Memory B cell (primary cell): ENCODE results near the gene NHSL2.

Experiments
- ATAC-seq: fragments of 150-1000 bp; cut with Tn5 transposase; 2 replicates; pipeline ENCODE4 v1.10.0; 2021; ENCODE audit warnings: low read depth, mild to moderate bottlenecking, moderate library complexity
- DNase-seq, 2 donors: peaks; one replicate each; pipeline ENCODE4 v3.0.0; 2022; ENCODE audit warnings: low spot score in 2 of 2
- H3K27ac Mint-ChIP-seq: one replicate; pipeline ENCODE4 v1.8.0; 2022; ENCODE audit warnings: mild to moderate bottlenecking, moderate library complexity, mixed read lengths
- H3K27me3 Mint-ChIP-seq: one replicate; pipeline ENCODE4 v1.8.0; 2022; ENCODE audit warnings: mixed read lengths
- H3K36me3 Mint-ChIP-seq: one replicate; pipeline ENCODE4 v1.8.0; 2022; ENCODE audit warnings: mild to moderate bottlenecking, mixed read lengths
- H3K4me1 Mint-ChIP-seq: one replicate; pipeline ENCODE4 v1.8.0; 2022; ENCODE audit warnings: mixed read lengths
- H3K4me3 Mint-ChIP-seq: one replicate; pipeline ENCODE4 v1.8.0; 2022; ENCODE audit warnings: mild to moderate bottlenecking, moderate library complexity, mixed read lengths
- H3K9me3 Mint-ChIP-seq: one replicate; pipeline ENCODE4 v1.8.0; 2022; ENCODE audit warnings: mixed read lengths

Gene NHSL2

GRCh38 chrX:72025236-72025770, 114.7 kb downstream of the NHSL2 start:
- H3K27ac Mint-ChIP-seq = no peak overlapping the region

DNA sequence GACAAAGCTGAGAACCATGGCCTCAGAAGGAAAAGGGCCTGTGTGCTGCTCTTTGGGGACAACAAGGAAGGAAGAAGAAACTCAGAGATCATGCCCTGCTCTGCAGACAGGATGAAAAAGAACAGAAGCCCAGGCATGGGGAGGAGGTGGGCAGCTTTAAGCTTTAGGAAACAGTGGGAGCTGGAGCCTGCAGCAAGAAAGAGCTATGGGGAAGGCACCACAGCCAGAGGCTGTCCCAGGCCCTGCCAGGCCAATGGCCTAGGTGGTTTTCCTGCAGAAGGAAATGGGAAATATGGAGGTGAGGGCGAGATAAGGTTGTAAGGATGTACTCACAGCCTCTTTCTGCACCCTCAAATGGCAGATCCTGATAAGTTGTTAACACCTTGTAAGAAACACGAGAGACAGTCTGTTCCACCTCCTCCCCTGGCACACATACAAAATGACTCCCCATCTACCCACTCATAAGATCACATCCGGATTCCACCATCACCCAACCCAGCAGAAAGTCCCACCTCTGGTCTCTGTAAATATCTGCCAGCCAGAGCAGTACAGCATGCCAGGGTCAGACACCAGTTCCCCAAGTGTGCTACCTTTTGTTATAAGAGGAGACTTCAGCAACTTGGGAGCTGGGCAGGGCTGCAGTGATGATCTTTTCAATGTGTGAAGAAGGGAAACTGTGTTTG, 115.8 kb downstream of the NHSL2 start:
- Mint-ChIP-seq H3K27me3 (peaks cover 2% of the 10 kb centered on the region), H3K36me3 (no peaks in the 10 kb centered on the region), H3K27ac (no peak overlapping the region), H3K4me3 (no peak overlapping the region), H3K4me1 (no peaks in the 10 kb centered on the region), H3K9me3 (no peaks in the 10 kb centered on the region)
- no peak for DNase-seq
- ATAC-seq = no peak

More at GRCh38 chrX:72025236-72025770, 114.7 kb downstream of the NHSL2 start:
- no peaks in the 10 kb centered on the region for H3K9me3 Mint-ChIP-seq
- peaks cover 6% of the 10 kb centered on the region for H3K4me1 Mint-ChIP-seq
- peaks cover 2% of the 10 kb centered on the region for H3K27me3 Mint-ChIP-seq
- ATAC-seq (no peak), DNase-seq (no peak)
- H3K4me3 Mint-ChIP-seq = no peak overlapping the region
- no peaks in the 10 kb centered on the region for H3K36me3 Mint-ChIP-seq

GRCh38 chrX:72027024-72027913, 116.6 kb downstream of the NHSL2 start:
- Mint-ChIP-seq H3K27ac (no peak overlapping the region), H3K36me3 (no peaks in the 10 kb centered on the region), H3K4me1 (no peaks in the 10 kb centered on the region), H3K4me3 (no peak overlapping the region), H3K27me3 (peaks cover 2% of the 10 kb centered on the region), H3K9me3 (no peaks in the 10 kb centered on the region)
- DNase-seq (no peak), ATAC-seq (no peak)

DNA sequence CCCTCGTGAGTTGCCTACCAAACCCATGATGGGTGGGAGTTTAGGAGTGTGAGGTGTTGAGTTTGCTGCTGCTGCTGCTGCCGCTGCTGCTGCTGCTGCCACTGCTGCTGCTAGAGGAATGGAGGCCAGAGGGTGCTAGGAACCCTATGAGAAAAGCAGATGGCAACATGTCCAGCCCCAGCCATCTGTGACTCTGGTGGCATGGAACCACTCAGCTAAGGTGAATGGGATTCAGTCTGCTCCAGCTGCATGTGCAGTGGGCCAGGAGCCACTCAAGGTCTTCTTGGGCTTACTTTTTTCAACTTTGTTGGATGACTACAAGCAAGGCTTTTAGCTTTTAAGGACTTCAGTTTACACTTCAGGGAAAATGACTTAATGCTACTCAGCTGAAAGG, 117.3 kb downstream of the NHSL2 start:
- Mint-ChIP-seq H3K36me3 (no peaks in the 10 kb centered on the region), H3K27ac (no peak overlapping the region), H3K4me3 (no peak overlapping the region), H3K4me1 (no peaks in the 10 kb centered on the region), H3K27me3 (peaks cover 2% of the 10 kb centered on the region), H3K9me3 (no peaks in the 10 kb centered on the region)
- no peak for ATAC-seq
- no peak for DNase-seq

DNA sequence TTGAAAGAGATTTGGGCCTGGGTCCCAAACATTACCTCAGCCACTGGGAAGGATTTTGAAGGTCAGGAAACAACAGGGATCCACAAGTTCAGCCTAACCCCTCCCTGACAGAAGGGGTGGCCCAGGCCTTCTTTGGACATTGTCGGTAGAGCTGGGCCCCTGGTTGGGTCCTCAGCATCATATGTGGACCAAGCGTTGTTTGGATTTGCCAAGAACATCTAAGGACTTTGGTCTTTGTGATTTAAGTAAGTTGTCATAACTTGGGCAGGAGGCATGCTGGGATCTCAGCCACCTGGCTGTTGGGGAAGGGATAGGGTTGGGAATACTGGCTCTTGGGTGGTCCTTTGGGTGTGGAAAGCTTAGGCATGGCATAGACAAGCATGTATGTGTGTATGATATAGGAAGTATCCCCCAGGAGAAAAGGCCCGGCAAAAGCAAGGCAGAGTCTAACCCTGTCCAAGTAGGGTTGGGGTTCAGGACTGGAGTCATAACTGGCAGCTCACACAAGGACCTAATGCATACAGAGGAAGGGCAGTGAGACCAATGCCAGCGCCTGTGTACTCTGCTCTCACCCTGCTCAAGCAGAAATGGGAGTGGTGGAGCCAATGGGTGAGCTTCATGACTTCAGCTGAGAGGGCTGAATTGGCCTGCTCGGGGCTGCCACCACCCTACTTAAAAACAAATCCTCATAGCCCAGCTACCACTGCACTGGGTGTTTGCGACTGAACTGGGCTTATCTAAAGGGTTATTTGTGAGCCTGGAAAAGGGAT, 118.2 kb downstream of the NHSL2 start:
- Mint-ChIP-seq H3K4me3 (no peak overlapping the region), H3K27me3 (no peaks in the 10 kb centered on the region), H3K4me1 (no peaks in the 10 kb centered on the region), H3K9me3 (no peaks in the 10 kb centered on the region), H3K27ac (no peak overlapping the region), H3K36me3 (no peaks in the 10 kb centered on the region)
- ATAC-seq = no peak
- DNase-seq = no peak

- Mint-ChIP-seq H3K36me3 (no peaks in the 10 kb centered on the region), H3K4me3 (no peak overlapping the region), H3K4me1 (no peaks in the 10 kb centered on the region), H3K9me3 (no peaks in the 10 kb centered on the region), H3K27me3 (no peaks in the 10 kb centered on the region), H3K27ac (no peak overlapping the region)
- no peak for ATAC-seq
- DNase-seq = no peak
Observed at GRCh38 chrX:72029483-72030411, 119.1 kb downstream of the NHSL2 start.

DNA sequence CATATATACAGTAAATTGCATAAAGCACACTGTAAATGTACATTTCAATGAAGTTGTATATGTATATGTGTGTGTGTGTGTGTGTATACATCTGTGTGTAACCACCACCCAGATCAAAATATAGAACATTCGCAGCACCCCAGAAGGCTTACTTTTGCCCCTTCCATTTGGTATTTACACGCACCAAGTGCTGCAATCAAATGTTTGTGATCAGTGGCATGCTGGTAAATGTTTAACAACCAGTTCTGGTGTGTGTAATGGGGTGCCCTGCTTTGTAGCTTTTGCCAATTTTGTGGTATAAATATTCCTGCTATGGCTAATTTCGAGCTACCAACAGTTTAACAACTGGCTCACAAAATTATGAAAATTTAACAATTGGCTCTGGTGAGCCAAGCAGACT, 119.8 kb downstream of the NHSL2 start:
- no peak for DNase-seq
- H3K9me3 Mint-ChIP-seq = no peaks in the 10 kb centered on the region

DNA sequence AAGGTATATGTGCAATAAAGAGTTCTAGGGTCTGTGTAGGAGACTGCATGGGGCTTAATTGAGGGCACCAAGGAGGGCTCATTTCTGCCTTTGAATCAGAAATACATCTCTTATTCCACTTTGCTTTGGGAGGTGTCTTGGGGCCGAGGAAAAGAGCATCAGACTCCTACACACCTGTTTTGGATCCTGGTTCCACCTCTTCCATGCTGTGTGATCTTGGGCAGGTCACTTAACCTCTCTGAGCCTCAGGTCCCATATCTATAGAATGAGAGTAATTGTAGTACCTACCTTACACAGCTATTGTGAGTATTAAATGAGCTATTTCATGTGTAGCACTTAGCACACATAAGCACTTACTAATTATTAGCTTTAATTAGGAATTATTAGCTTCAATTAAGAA, 120.5 kb downstream of the NHSL2 start:
- DNase-seq (no peak), ATAC-seq (no peak)
- Mint-ChIP-seq H3K9me3 (no peaks in the 10 kb centered on the region), H3K27ac (no peak overlapping the region), H3K4me3 (no peak overlapping the region), H3K36me3 (no peaks in the 10 kb centered on the region), H3K27me3 (no peaks in the 10 kb centered on the region), H3K4me1 (no peaks in the 10 kb centered on the region)

More for the DNA sequence above, 119.8 kb downstream of the NHSL2 start:
- Mint-ChIP-seq H3K4me3 (no peak overlapping the region), H3K4me1 (no peaks in the 10 kb centered on the region), H3K27ac (no peak overlapping the region), H3K36me3 (no peaks in the 10 kb centered on the region), H3K27me3 (no peaks in the 10 kb centered on the region)
- ATAC-seq = no peak

- H3K36me3 Mint-ChIP-seq = peaks cover 4% of the 10 kb centered on the region
- no peak for ATAC-seq
- H3K27me3 Mint-ChIP-seq = no peaks in the 10 kb centered on the region
- H3K27ac Mint-ChIP-seq = no peak overlapping the region
- H3K9me3 Mint-ChIP-seq = peaks cover 2% of the 10 kb centered on the region
- H3K4me1 Mint-ChIP-seq = no peaks in the 10 kb centered on the region
- no peak overlapping the region for H3K4me3 Mint-ChIP-seq
- DNase-seq = no peak
Observed at GRCh38 chrX:72031634-72032033, 121.0 kb downstream of the NHSL2 start.

- ATAC-seq (no peak), DNase-seq (no peak)
- Mint-ChIP-seq H3K4me3 (no peak overlapping the region), H3K36me3 (peaks cover 6% of the 10 kb centered on the region), H3K27me3 (peaks cover 4% of the 10 kb centered on the region), H3K9me3 (peaks cover 3% of the 10 kb centered on the region), H3K27ac (no peak overlapping the region), H3K4me1 (no peaks in the 10 kb centered on the region)
Observed at GRCh38 chrX:72037601-72038000, 127.0 kb downstream of the NHSL2 start.

DNA sequence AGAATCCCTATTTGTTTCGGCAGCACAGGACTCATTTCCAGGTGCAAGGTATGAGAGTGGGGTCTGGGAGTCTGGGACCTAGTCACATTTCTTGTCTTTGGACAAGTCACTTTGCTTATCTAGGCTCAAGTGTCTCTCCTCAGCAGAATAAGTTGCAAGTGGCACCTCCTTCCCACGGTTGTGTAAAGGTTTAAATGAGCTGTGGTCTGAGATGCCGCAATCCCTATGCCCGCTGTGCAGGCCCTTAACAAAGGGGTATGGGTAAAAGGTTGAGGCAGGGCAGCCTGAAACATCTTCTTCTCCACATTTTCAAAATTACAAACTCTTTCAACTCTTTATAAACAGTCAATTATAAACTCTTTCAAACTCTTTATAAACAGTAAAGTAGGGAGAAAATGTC, 127.4 kb downstream of the NHSL2 start:
- Mint-ChIP-seq H3K27ac (no peak overlapping the region), H3K36me3 (peaks cover 6% of the 10 kb centered on the region)

DNA sequence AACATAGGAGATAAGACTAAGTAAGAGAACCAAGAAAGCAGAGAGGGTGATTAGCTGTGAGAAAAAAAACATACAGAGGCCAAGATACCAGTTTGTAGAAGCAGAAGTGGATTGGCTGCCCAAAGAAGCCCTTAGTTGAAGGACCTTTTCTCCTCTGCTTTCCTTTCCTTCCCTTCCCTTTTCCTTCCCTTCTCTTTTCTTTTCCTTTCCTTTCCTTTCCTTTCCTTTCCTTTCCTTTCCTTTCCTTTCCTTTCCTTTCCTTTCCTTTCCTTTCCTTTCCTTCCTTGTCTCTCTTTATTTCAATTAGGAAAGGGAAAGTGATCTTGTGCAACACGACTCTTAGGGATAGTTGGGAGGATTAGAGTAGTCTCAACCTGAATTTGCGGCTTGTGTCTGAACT, 128.2 kb downstream of the NHSL2 start:
- Mint-ChIP-seq H3K9me3 (peaks cover 3% of the 10 kb centered on the region), H3K4me3 (no peak overlapping the region), H3K4me1 (no peaks in the 10 kb centered on the region), H3K27ac (no peak overlapping the region), H3K27me3 (peaks cover 4% of the 10 kb centered on the region), H3K36me3 (peaks cover 6% of the 10 kb centered on the region)
- ATAC-seq (no peak), DNase-seq (no peak)

More for the DNA sequence above, 127.4 kb downstream of the NHSL2 start:
- ATAC-seq (no peak), DNase-seq (no peak)
- Mint-ChIP-seq H3K4me1 (no peaks in the 10 kb centered on the region), H3K9me3 (peaks cover 3% of the 10 kb centered on the region), H3K4me3 (no peak overlapping the region), H3K27me3 (peaks cover 4% of the 10 kb centered on the region)

DNA sequence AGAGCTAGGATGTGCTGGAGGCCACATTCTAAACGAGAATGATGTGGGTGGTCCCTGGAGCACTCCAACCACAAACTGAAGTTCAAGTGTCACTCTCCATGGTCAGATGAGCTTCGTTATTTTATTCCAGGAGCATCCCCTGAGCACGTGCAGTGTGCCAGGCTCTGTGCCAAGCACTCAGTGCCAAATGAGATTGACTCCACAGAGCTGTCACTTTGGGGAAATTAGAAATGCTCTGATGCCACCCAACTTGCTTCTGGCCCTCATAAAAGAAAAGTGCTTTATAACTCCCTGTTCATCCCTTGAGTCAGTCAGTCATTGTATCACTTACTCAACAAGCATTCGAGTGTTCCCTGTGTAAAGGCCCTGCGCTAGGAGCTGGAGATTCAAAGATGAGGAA, 129.9 kb downstream of the NHSL2 start:
- ATAC-seq (no peak), DNase-seq (no peak)
- no peak overlapping the region for H3K4me3 Mint-ChIP-seq
- peaks cover 4% of the 10 kb centered on the region for H3K27me3 Mint-ChIP-seq
- H3K9me3 Mint-ChIP-seq = peaks cover 3% of the 10 kb centered on the region
- H3K36me3 Mint-ChIP-seq = peaks cover 6% of the 10 kb centered on the region
- H3K27ac Mint-ChIP-seq = no peak overlapping the region
- no peaks in the 10 kb centered on the region for H3K4me1 Mint-ChIP-seq
